ENCODE data around the gene MCL1.
"Not testable (repeated sequence)": the region's sequence is repeated elsewhere in the genome, so short reads cannot be mapped to it uniquely, and the experiment has no call there.

The MCL1 gene

GRCh38 chr1:150576794-150577556, 2.4 kb downstream of the MCL1 start:
- H3K9me3 ChIP-seq (replicated peaks; ENCODE audit: low read length), result no peaks in the 10 kb centered on the region
- peaks cover 35% of the 10 kb centered on the region for H3K4me1 ChIP-seq (ENCODE audit: control insufficient read depth, insufficient read depth, low read length)
- H3K36me3 ChIP-seq (ENCODE audit: insufficient read depth, low read length), result peaks cover 68% of the 10 kb centered on the region
- H3K9ac ChIP-seq (ENCODE audit: low read depth, low read length), result peak overlapping the region; percentile 100
- peak overlapping the region; percentile 91 for H3K4me2 ChIP-seq (ENCODE audit: low read length)
- peak overlapping the region; percentile 96 for H3K4me3 ChIP-seq (ENCODE audit: low read length)
- no peaks in the 10 kb centered on the region for H3K27me3 ChIP-seq (ENCODE audit: control insufficient read depth, insufficient read depth, low read length)

DNA sequence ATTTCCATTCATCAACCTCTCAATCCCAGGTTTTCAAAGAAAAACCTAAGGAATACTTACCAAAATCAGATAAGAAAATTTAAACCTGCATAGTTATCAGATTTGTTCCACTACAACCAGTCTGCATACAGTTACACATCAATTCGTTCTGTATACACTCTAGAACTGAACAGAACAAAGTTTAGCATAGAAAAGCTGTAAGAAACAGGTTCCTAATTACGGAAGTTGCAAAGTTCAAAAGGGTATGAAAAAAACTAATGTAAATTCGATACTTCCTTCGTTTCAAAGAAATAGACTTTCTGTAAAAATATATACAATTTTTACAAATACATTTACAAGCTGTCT, 3.1 kb downstream of the MCL1 start:
- Histone ChIP-seq H3K4me2 (ENCODE audit: low read length) (peak overlapping the region; percentile 91), H3K36me3 (ENCODE audit: insufficient read depth, low read length) (peaks cover 70% of the 10 kb centered on the region), H3K9me3 (replicated peaks; ENCODE audit: low read length) (no peaks in the 10 kb centered on the region), H3K4me3 (ENCODE audit: low read length) (peak overlapping the region; percentile 96), H3K9ac (ENCODE audit: low read depth, low read length) (peak overlapping the region; percentile 100), H3K27me3 (ENCODE audit: control insufficient read depth, insufficient read depth, low read length) (no peaks in the 10 kb centered on the region), H3K4me1 (ENCODE audit: control insufficient read depth, insufficient read depth, low read length) (peaks cover 35% of the 10 kb centered on the region)

- Histone ChIP-seq H3K27me3 (ENCODE audit: control insufficient read depth, insufficient read depth, low read length) (no peaks in the 10 kb centered on the region), H3K4me1 (ENCODE audit: control insufficient read depth, insufficient read depth, low read length) (peaks cover 35% of the 10 kb centered on the region)
These were observed 3.7 kb downstream of the MCL1 start for GRCh38 chr1:150575518-150576366.

GRCh38 chr1:150575072-150575489, 4.3 kb downstream of the MCL1 start:
- Histone ChIP-seq H3K9ac (ENCODE audit: low read depth, low read length) (peak overlapping the region; percentile 100), H3K4me2 (ENCODE audit: low read length) (peak overlapping the region; percentile 91), H3K4me3 (ENCODE audit: low read length) (peak overlapping the region; percentile 96), H3K4me1 (ENCODE audit: control insufficient read depth, insufficient read depth, low read length) (peaks cover 34% of the 10 kb centered on the region), H3K27me3 (ENCODE audit: control insufficient read depth, insufficient read depth, low read length) (no peaks in the 10 kb centered on the region), H3K9me3 (replicated peaks; ENCODE audit: low read length) (no peaks in the 10 kb centered on the region), H3K36me3 (ENCODE audit: insufficient read depth, low read length) (peaks cover 74% of the 10 kb centered on the region)

More at GRCh38 chr1:150575518-150576366, 3.7 kb downstream of the MCL1 start:
- Histone ChIP-seq H3K9ac (ENCODE audit: low read depth, low read length) (peak overlapping the region; percentile 100), H3K9me3 (replicated peaks; ENCODE audit: low read length) (no peaks in the 10 kb centered on the region), H3K4me3 (ENCODE audit: low read length) (peak overlapping the region; percentile 96), H3K4me2 (ENCODE audit: low read length) (peak overlapping the region; percentile 91), H3K36me3 (ENCODE audit: insufficient read depth, low read length) (peaks cover 74% of the 10 kb centered on the region)

- no peaks in the 10 kb centered on the region for H3K27me3 ChIP-seq (ENCODE audit: control insufficient read depth, insufficient read depth, low read length)
- peak overlapping the region; percentile 96 for H3K4me3 ChIP-seq (ENCODE audit: low read length)
- H3K4me1 ChIP-seq (ENCODE audit: control insufficient read depth, insufficient read depth, low read length), result peaks cover 36% of the 10 kb centered on the region
- peak overlapping the region; percentile 100 for H3K9ac ChIP-seq (ENCODE audit: low read depth, low read length)
- H3K36me3 ChIP-seq (ENCODE audit: insufficient read depth, low read length), result peaks cover 74% of the 10 kb centered on the region
- peak overlapping the region; percentile 91 for H3K4me2 ChIP-seq (ENCODE audit: low read length)
- no peaks in the 10 kb centered on the region for H3K9me3 ChIP-seq (replicated peaks; ENCODE audit: low read length)
These were observed 4.9 kb downstream of the MCL1 start for GRCh38 chr1:150574260-150575071.

GRCh38 chr1:150573648-150574071, 5.8 kb downstream of the MCL1 start:
- H3K4me3 ChIP-seq (ENCODE audit: low read length), result peak overlapping the region; percentile 5
- peaks cover 44% of the 10 kb centered on the region for H3K4me1 ChIP-seq (ENCODE audit: control insufficient read depth, insufficient read depth, low read length)
- H3K36me3 ChIP-seq (ENCODE audit: insufficient read depth, low read length), result peaks cover 70% of the 10 kb centered on the region
- not testable (repeated sequence) for H3K9me3 ChIP-seq (replicated peaks; ENCODE audit: low read length); H3K27me3 ChIP-seq (ENCODE audit: control insufficient read depth, insufficient read depth, low read length)
- peak overlapping the region; percentile 34 for H3K9ac ChIP-seq (ENCODE audit: low read depth, low read length)
- H3K4me2 ChIP-seq (ENCODE audit: low read length), result peak overlapping the region; percentile 41

- Histone ChIP-seq H3K4me2 (ENCODE audit: low read length) (peak overlapping the region; percentile 41), H3K4me3 (ENCODE audit: low read length) (peak overlapping the region; percentile 5), H3K27me3 (ENCODE audit: control insufficient read depth, insufficient read depth, low read length) (no peaks in the 10 kb centered on the region), H3K4me1 (ENCODE audit: control insufficient read depth, insufficient read depth, low read length) (peaks cover 50% of the 10 kb centered on the region), H3K36me3 (ENCODE audit: insufficient read depth, low read length) (peaks cover 64% of the 10 kb centered on the region), H3K9ac (ENCODE audit: low read depth, low read length) (peak overlapping the region; percentile 34), H3K9me3 (replicated peaks; ENCODE audit: low read length) (no peaks in the 10 kb centered on the region)
These were observed 6.3 kb downstream of the MCL1 start for GRCh38 chr1:150572918-150573647.

DNA sequence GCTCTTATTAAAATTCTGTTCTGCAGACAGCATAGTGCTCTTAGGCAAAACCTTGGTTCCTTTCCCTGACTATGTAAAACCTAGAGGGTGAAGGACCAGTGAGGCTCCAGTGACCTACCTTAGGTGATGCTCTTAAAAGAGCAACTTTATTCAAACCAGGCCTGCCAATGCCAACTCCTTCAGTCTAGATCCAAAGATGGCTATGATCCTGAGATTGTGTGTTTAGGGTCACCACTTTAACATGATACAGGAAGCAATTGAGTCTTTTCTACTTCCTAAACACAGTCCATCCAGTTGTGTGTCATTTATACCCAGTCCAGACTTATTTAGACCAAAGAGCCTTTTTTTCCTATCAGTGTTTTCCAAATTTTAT, 10.8 kb downstream of the MCL1 start:
- Histone ChIP-seq H3K4me2 (ENCODE audit: low read length) (peak overlapping the region; percentile 70), H3K27me3 (ENCODE audit: control insufficient read depth, insufficient read depth, low read length) (no peaks in the 10 kb centered on the region), H3K9me3 (replicated peaks; ENCODE audit: low read length) (no peaks in the 10 kb centered on the region), H3K36me3 (ENCODE audit: insufficient read depth, low read length) (peaks cover 21% of the 10 kb centered on the region), H3K4me1 (ENCODE audit: control insufficient read depth, insufficient read depth, low read length) (peaks cover 75% of the 10 kb centered on the region), H3K4me3 (ENCODE audit: low read length) (no peak overlapping the region), H3K9ac (ENCODE audit: low read depth, low read length) (peak overlapping the region; percentile 79)

DNA sequence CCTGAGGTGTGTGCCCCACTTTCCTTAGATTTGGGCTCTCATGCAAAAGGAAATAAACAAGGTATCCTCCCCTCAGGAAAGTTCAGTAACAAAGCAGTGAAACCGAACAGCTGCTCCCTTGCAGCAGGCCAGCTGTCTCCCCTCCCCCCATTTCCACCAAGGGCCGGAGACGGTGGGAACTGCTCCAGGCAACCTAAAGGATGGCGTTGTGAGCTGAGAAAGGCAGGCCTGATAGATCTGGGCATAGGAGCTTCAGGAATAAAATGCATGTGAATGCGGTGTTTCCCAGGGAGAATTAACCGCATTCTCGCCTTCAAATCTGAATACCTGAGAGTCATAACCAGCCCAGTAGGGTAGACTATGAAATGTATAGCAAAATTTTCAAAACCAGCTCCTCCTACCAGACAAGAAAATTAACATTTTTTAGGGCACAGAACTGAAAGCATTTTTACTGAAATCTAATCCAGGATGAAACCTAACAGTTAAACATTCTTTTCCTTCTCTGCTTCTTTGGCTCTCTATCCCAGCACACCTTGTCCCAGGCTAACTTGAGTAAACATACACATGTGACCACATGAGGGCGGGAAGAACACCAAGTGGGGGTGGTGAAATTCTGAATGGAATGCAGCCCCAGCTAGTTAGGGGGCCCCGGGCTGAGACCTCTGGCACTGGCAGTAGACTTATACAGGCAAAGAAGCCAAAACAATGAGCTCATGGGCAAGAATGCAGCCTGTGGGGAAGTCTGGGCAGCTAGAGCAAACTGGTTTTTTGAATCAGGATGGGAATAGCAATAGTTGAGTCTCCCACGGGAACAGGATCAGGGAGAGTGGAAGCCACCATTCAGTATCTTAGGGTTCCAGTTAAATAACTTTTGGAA, 11.5 kb downstream of the MCL1 start:
- Histone ChIP-seq H3K4me1 (ENCODE audit: control insufficient read depth, insufficient read depth, low read length) (peaks cover 75% of the 10 kb centered on the region), H3K4me3 (ENCODE audit: low read length) (peak overlapping the region; percentile 41)

GRCh38 chr1:150567341-150567716, 12.1 kb downstream of the MCL1 start:
- Histone ChIP-seq H3K4me1 (ENCODE audit: control insufficient read depth, insufficient read depth, low read length) (peaks cover 75% of the 10 kb centered on the region), H3K27me3 (ENCODE audit: control insufficient read depth, insufficient read depth, low read length) (no peaks in the 10 kb centered on the region), H3K9ac (ENCODE audit: low read depth, low read length) (peak overlapping the region; percentile 79)

More for the DNA sequence above, 11.5 kb downstream of the MCL1 start:
- no peaks in the 10 kb centered on the region for H3K9me3 ChIP-seq (replicated peaks; ENCODE audit: low read length)
- H3K9ac ChIP-seq (ENCODE audit: low read depth, low read length), result peak overlapping the region; percentile 79
- H3K4me2 ChIP-seq (ENCODE audit: low read length), result peak overlapping the region; percentile 70
- peaks cover 15% of the 10 kb centered on the region for H3K36me3 ChIP-seq (ENCODE audit: insufficient read depth, low read length)
- H3K27me3 ChIP-seq (ENCODE audit: control insufficient read depth, insufficient read depth, low read length), result no peaks in the 10 kb centered on the region

More at GRCh38 chr1:150567341-150567716, 12.1 kb downstream of the MCL1 start:
- H3K4me3 ChIP-seq (ENCODE audit: low read length), result peak overlapping the region; percentile 41
- H3K36me3 ChIP-seq (ENCODE audit: insufficient read depth, low read length), result peaks cover 9% of the 10 kb centered on the region
- peak overlapping the region; percentile 70 for H3K4me2 ChIP-seq (ENCODE audit: low read length)
- no peaks in the 10 kb centered on the region for H3K9me3 ChIP-seq (replicated peaks; ENCODE audit: low read length)

Measured in skeletal muscle satellite cell (primary cell).